Measurements from ENCODE around the gene MMP12.

The MMP12 gene

DNA sequence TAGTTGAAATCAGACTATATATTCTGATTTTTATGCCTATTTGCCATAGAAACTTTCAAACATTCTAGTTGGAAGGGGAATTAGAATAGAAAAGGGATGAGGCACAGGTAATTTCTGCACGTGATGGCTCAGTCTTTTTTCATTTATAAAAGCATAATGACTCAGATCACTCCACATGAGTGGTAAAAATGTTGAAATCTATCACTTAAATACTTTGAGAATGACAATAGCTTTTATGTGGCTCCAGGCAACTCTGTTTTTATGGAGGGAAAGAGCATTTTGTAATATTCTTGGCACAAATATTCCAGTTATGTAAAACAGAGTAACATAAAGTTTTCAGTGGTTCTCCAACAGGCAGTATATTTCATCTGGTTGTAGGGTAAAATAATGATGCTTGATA, 25.5 kb downstream of the MMP12 start:
- no peak for DNase-seq

DNA sequence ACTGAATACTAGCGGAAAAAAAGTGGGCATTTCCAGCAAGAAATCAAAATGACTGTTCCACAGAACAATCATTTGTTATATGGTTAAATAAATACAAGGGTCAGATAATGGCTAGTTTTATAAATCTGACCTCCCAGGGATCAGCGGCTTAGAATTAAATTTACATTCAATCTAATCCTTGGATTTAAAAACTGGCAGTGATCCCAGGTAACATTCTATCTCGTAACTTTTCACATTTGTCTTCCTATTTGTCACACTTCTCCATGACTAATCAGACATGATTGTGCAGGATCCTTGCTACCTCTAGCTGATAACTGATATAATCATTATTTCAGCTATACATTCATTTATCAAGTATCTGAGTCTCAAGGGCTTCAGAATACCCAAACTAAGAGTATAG, 28.5 kb downstream of the MMP12 start:
- no peak for DNase-seq

DNA sequence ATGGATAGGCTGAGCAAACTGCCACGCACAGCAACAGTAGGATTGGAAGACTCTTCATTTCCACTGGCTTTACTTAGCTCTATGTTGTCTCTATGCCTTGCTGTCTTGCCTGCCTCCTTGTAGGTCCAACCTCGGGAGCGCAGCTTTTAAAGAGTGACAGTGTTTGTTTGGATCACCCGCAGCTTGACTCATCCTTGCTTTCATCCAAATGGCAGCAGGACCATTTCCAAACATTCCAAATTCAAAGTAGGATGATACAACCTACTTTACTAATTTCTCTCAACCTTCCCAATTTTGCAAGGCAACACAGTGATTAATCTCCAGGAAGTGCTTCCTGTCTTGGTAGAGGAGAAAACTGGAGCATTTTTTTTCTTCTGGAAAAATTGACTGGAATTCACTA, 31.3 kb downstream of the MMP12 start, which contains the start of gene MMP3:
TSS of gene MMP3 (minus strand) at position 121 of the 400 bp plus-strand sequence. CDS start at position 58, 63 bp downstream.
- DNase-seq, result no peak

DNA sequence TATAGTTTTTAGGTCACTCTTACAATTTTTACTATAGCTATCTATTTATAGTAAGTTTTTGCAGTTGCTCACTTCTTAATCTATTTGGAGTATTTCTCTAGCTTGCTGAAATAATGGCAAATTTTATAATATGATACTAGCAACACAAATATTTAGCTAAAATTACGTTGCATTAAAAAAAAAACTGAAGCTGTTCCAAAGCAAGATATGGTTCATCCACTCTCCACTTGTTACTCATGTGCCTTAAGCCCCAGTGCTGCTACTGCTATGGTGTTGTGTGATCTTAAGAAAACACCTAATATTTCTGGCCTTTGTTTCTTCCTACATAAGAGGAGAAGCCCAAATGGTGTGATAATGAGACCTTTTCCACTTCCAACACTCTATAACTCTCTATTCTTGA, 31.9 kb downstream of the MMP12 start:
- no peak for DNase-seq

DNA sequence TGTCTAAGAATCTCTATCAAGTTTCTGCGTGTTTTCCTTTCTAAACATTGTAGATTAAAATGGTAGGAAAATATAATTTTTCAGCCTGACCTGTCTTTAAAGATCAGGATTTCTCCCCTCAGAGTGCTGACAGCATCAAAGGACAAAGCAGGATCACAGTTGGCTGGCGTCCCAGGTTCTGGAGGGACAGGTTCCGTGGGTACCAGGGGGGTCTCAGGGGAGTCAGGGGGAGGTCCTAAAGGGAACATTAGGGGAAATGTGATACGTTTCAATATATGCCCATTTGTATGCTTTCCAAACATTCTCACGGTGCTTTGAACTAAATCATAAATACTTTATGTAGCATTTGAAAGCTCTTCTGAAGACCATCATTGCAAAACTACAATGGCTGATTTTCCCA, 34.8 kb downstream of the MMP12 start:
- no peak for DNase-seq

DNA sequence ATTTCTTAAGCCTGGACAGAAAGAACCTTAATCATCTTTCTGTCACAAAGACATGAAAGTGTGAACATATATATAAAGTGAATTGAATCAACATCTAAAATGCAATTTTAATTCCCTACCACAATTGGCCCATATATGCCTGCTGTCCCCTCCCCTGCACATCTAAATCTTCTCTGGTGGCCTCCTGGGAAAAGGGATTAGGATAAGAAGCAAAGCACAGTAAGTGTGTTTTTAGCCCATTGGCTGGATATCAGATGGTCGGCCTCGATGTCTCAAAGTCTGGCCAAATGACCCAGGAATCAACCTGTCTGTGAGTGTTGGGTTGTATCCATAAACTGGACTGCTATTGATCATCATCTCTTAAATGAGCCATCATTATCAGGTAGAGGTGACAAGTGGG, 37.1 kb downstream of the MMP12 start:
- DNase-seq, result no peak

DNA sequence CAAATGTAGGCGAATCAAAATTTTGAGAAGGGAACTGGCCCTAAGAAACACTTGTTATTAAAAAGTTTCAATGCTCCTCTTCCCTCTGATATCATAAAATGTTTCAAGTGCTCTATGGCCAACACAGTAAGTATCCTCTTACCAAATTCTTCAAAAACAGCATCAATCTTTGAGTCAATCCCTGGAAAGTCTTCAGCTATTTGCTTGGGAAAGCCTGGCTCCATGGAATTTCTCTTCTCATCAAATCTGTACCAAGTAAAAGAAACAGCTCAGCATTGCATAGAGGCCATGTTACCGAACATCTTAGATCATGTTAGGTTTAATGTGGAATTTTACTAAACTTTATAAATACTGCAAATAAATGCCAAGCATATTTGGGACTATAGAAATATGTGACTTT, 37.6 kb downstream of the MMP12 start:
- DNase-seq, result no peak

DNA sequence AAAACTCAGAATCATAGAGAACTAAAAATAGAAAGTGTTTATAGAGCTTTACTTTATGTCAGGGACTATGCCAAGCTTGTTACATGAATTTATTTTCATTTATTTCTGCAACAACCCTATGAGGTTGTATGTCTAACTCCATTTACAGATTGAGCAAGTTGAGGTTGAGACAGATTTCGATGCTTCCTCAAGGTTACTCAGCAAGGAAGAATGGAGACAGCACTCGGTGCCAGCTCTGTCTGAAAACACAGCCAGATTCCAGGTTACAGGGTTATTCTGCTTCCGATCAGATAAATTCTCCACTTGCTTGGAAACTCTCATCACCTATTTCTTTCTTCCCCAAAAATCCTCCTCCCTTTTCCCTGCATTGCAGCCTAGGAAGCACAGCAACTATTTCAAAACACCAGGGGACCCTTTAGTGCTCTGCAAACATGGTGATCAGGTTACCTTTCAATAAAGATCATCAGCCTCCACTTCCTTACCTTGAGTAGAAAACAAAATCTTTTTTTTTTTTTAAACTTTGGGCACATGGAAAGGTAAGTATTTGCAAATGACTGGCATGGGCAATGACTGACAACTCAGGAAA, 38.4 kb downstream of the MMP12 start:
- no peak for DNase-seq

DNA sequence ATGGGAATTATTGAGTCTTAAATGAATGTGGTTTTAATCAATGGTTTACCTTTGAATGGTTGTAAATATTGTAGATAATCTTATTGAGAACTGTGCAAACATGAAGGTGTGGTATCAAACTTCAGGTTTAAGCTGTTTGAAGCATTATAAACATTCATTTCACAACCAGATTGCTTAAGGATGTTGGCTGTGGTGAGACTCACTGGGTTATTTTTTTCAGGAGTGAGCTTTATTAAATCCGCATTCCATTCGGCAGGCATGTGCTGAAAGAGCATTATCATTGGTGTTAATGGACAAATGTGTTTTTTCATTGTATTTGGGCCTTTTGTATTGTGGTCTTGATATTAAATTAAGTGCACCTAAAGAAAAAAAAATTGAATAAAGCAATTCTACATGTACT, 41.1 kb downstream of the MMP12 start:
- DNase-seq, result no peak

DNA sequence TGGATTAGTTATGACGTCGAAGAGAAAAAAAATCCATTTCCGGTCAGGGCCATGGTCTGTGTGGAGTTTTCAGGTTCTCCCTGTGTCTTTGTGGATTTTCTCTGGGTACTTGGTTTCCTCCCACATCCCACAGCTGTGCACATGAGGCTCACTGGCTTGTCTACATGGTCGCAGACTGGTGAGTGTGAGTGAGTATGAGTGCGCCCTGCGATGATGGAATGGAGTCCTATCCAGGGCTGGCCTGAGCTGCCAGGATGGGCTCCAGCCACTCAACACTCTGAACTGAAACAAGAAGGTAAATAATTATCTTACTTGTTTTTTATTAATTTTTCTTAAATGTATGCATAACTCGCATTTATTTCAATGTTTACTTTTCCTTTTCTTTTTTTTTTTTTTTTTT, 42.2 kb downstream of the MMP12 start:
- DNase-seq, result no peak

DNA sequence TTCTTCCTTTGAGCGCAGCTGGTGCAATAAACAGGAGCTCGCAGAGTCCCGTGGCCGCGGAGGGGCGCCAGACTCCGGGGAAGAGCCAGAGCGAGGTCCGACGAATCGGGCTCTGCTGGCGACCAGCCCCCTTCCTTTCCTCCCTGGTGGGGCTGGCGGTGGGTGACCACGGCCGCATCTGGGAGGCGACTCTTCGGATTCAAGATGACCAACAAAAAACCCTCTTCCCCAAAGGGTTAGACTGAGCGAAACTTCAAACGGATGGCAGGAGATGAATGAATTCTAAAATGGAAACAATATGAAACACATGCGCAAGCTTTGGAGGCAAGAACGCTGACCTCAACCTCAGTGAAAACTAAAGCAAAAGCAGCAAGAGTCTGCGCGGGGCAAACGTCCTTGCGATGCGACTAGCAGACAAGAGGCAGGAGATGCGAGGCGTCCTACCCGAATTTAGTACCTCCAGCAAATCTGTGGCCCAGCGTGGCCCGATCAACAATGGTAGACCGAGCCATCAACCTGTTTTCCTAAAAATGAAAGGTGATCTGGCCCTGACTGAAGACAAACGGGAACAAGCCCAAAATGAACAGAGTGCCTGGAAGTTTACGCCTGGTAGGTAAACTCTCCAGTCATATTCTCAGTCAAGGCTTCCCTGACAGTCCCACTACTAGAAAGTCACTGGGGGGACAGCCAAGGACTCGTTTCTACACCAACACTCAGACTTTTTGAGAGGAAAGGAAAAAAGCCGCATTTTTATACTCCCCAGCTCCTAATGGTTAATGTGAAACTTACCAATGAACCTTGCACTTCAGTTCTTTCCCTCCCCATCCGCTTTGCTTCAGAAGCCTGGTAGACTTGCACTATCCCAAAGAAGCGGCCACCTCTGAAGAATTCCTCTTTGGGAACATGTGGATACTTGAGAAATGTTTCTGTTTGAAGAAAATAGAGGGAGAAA, 43.0 kb downstream of the MMP12 start:
- DNase-seq, result no peak

DNA sequence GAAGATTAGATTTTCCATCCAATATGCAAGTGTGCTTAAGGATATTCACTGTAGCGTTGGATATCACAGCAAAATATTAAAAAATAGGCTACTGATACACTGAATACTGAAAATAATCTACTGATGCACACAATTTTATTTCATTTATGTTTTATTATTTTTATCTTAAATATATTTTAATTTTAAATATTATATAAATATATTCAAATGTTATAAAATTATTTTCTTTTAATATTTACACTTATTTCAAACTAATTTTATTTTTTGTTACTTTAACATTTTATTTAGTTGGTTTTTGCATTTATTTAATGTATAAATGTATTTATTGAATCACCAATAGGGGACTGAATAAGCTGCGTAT, 43.7 kb downstream of the MMP12 start:
- no peak for DNase-seq

DNA sequence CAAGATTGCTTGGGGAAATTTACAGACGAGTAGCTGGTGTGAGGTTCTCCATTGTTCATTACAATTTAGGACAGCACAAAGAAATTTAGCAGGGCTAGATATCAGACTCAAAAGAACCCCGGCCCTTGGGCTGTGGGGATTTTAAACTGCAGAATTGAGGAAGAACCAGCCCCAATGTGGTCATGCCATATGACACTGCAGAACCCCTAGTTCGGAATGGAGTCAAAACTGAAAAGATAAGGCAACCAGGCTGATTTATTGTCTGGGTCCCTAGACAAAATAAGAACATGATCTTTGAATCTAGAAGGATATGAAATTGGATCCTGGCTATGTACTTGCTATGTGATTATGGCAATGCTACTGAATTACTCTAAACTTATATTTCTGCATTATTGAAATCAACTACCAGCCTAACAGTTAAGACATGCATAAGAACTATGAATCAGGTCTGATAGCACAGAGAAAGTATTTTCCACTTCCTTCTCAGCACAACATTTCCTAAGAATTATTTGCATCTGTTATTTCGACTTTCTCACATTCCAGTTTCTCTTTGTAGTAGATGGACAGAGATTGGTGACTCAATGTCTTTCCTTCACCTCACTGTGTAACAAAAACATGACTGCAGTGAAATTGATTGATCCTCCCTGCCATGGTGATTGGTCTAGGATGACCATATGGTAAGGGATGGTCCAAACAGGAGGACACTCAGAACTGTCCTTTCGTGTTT, 44.6 kb downstream of the MMP12 start:
- DNase-seq, result no peak

DNA sequence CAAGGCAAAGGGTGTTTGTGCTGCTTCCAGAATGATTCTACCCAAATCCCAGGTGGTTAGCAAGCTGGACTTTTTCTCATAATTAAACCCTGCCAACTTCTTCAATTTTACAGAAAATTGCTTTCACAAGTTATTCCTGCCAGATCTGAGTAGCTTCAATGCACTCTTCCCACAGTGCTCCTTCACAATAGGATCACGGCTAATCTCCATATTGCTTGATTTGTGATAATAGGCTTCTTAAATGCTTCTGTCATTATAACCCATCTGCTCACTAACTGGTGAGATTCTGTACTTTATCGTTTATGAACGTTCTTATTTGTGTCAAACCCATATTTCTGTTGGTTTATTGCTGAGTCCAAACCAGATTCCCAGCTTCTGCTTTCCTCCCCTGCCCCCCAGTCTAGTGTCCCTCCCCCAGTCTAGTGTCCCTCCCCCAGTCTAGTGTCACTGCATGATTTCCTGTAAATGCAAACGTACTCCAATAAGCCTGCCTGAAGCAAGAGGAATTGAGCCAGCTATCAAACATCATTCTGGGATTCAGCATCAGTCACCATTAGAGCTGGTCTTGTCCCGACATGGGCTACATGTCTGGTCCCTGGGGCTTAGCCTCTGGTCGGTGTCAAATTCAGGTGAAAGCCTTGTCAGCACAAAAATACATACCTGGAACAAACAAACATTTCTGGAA, 45.3 kb downstream of the MMP12 start:
- DNase-seq, result no peak

DNA sequence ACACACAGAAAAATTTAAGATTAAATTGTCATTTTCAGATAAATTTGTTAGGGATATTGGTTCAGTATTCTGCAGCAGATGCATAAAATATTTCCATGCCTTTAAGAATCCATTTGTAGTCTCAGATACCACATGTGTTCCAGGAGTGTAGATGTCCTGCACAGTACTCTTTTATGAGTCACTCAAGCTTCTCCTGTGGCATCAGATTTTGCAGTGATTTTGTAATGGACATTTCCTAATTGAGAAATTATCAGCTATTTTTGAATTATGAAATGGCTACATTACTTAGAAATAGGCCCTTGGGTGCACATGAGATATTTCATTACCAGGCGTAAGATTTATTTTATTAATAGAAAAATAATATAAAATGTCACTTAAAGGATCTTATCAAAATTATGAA, 50.2 kb downstream of the MMP12 start:
- DNase-seq, result no peak

DNA sequence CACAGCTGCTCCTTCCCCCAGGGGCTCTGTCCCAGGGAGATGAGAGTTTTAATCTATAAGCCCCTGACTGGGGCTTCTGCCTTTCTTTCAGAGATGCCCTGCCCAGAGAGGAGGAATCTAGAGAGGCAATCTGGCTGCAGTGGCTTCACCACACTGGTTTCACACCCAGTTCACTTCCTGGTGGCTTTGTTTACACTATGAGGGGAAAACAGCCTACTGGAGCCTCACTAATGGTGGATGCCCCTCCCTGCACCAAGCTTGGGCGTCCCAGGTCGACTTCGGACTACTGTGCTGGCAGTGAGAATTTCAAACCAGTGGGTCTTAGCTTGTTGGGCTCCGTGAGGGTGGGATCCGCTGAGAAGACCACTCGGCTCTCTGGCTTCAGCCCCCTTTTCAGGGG, 55.3 kb downstream of the MMP12 start:
- no peak for DNase-seq

DNA sequence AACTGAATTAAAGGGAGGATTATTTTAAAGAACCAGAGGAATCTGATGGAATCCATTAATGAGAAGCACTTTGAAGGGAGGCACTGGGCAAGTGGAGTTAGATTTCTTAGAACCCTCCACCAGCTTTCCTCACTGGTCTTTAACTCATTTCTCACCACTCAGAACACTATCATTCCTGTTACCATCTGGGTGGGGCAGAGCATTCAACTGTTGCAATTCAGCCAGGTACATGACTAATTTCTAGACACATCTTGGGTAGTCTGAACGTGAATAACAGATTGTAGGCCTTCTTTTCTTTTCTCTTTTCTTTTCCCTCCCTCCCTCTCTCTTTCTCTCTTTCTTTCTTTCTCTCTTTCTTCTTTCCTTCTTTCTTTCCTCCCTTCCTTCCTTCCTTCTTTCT, 61.3 kb downstream of the MMP12 start:
- DNase-seq, result no peak
